NB4 (cell line): Measurements from ENCODE around the gene HSD17B12.

ENCODE experiments used
- CTCF ChIP-seq: IDR thresholded peaks from one replicate; pipeline ENCODE4 v1.5.1; 2012; ENCODE audit warnings: low read depth, low read length
- POLR2A ChIP-seq: IDR thresholded peaks from 2 replicates; pipeline ENCODE4 v1.6.1; 2011; ENCODE audit warnings: mild to moderate bottlenecking; ENCODE audit not compliant: insufficient read length; ENCODE audit errors: extremely low read depth

DNA sequence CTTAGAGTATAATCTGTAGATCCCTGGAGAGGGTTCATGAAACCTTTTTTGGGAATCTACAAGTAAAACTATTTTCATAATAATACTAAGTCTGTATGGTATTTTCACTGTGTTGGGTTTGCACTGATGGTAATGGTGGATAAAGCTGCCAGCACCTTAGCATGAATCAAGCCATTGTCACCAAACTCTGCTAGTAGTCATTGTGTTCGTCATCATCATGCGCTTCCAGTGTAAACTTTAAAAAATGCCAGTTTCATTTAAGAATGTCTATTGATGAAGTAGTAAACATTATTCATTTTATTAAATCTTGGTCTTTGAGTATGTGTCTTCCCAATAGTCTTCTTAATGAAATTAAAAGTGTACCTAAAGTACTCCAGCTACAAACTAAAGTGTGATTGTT lies 215.1 kb downstream of the HSD17B12 start:
- TF ChIP-seq CTCF, result no peak
- TF ChIP-seq POLR2A, result no peak
